SU-DHL-6 (cell line): Measurements from ENCODE around the gene ZNF800.
"Not testable (repeated sequence)": the region's sequence is repeated elsewhere in the genome, so short reads cannot be mapped to it uniquely, and the experiment has no call there.

Experiments
- CTCF ChIP-seq: fragments of 200-600 bp; sonication (generic); IDR thresholded peaks from one replicate; pipeline ENCODE4 v1.5.1; 2017; ENCODE audit warnings: antibody characterized with exemption, mild to moderate bottlenecking, low read length, moderate library complexity; ENCODE audit not compliant: insufficient read depth, poor library complexity, severe bottlenecking
- EZH2phosphoT487 ChIP-seq: fragments of 200-600 bp; sonication (generic), shearing (Covaris generic); conservative IDR thresholded peaks from 2 replicates; pipeline ENCODE4 v1.6.1; 2018; ENCODE audit warnings: mild to moderate bottlenecking, antibody characterized with exemption, low read length, moderate library complexity, mixed read lengths

GRCh38 chr7:127429281-127429680, 36.8 kb upstream of the ZNF800 start:
- TF ChIP-seq CTCF, EZH2phosphoT487: not testable (repeated sequence)
